GM21381 (cell line): ENCODE results near the gene PLCL2.

ENCODE experiments used
- ATAC-seq: cut with Tn5 transposase; IDR thresholded peaks from one replicate; pipeline ENCODE4 v1.9.1; 2021; ENCODE audit warnings: mild to moderate bottlenecking, moderate library complexity; ENCODE audit not compliant: unreplicated experiment

Gene PLCL2

GRCh38 chr3:17038141-17038540 is 153.4 kb downstream of the PLCL2 start:
- no peak for ATAC-seq

GRCh38 chr3:17038900-17039553 is 154.3 kb downstream of the PLCL2 start:
- ATAC-seq: no peak

GRCh38 chr3:17039594-17039993 is 154.8 kb downstream of the PLCL2 start:
- no peak for ATAC-seq

GRCh38 chr3:17040322-17040989 is 155.7 kb downstream of the PLCL2 start:
- no peak for ATAC-seq

GRCh38 chr3:17040990-17041377 is 156.2 kb downstream of the PLCL2 start:
- ATAC-seq: no peak

GRCh38 chr3:17044855-17045254 is 160.1 kb downstream of the PLCL2 start:
- peak; percentile 74 for ATAC-seq

- ATAC-seq: no peak
Measured at GRCh38 chr3:17045705-17046104, 160.9 kb downstream of the PLCL2 start.

- no peak for ATAC-seq
Measured at GRCh38 chr3:17046623-17047022, 161.9 kb downstream of the PLCL2 start.

GRCh38 chr3:17047162-17047561 is 162.4 kb downstream of the PLCL2 start:
- no peak for ATAC-seq

- ATAC-seq: no peak
Measured at GRCh38 chr3:17047894-17048293, 163.1 kb downstream of the PLCL2 start.

- ATAC-seq: no peak
Measured at GRCh38 chr3:17050071-17050470, 165.3 kb downstream of the PLCL2 start.

GRCh38 chr3:17050506-17050905 is 165.8 kb downstream of the PLCL2 start:
- no peak for ATAC-seq

- peak; percentile 51 for ATAC-seq
Measured at GRCh38 chr3:17052363-17052762, 167.6 kb downstream of the PLCL2 start.

- no peak for ATAC-seq
Measured at GRCh38 chr3:17054301-17054981, 169.7 kb downstream of the PLCL2 start.

GRCh38 chr3:17054982-17055343 is 170.2 kb downstream of the PLCL2 start:
- ATAC-seq: peak; percentile 5

- peak; percentile 43 for ATAC-seq
Measured at GRCh38 chr3:17055374-17056276, 170.9 kb downstream of the PLCL2 start.

GRCh38 chr3:17057321-17057720 is 172.6 kb downstream of the PLCL2 start:
- no peak for ATAC-seq

GRCh38 chr3:17059989-17060550 is 175.3 kb downstream of the PLCL2 start:
- ATAC-seq: no peak

- no peak for ATAC-seq
Measured at GRCh38 chr3:17061005-17061404, 176.2 kb downstream of the PLCL2 start.

- ATAC-seq: no peak
Measured at GRCh38 chr3:17062736-17063135, 178.0 kb downstream of the PLCL2 start.

GRCh38 chr3:17063596-17063995 is 178.8 kb downstream of the PLCL2 start:
- ATAC-seq: no peak
